H1 (cell line): Measurements from ENCODE around the gene HOXD11. TPM values are rescaled to one million over a fixed set of nuclear protein-coding genes. Genes with fewer than 3 reads are reported as not detected.

ENCODE experiments used
- CTCF ChIA-PET: fragments of 300-600 bp; sonication (Branson Sonifier 250); formaldehyde crosslinking; loops from one replicate; lab custom pipeline; 2021; ENCODE audit not compliant: partially characterized antibody; lab: Charles Lee
- POLR2A ChIA-PET: fragments of 300-600 bp; sonication (Branson Sonifier 250); formaldehyde crosslinking; loops from one replicate; lab custom pipeline; 2021; ENCODE audit warnings: inconsistent platforms; ENCODE audit not compliant: partially characterized antibody; lab: Charles Lee
- DNase-seq, 2 experiments: peaks; one replicate each; pipeline versions ENCODE4 v3.0.0 to v3.0.0-alpha.2; 2010 to 2022; ENCODE audit warnings: low spot score in 2 of 2, low read depth in 1 of 2, mixed read lengths in 1 of 2
- FAIRE-seq: peaks from 2 replicates; lab custom pipeline; 2011; peaks lifted over from hg19 to GRCh38; lab: Jason Lieb, UNC
- H2AFZ ChIP-seq: 2 replicates; pipeline ENCODE4 v1.8.1; 2012; ENCODE audit warnings: low read length, inconsistent platforms
- H2AK5ac ChIP-seq: 2 replicates; pipeline ENCODE4 v1.6.1; 2013; ENCODE audit warnings: low read depth, low read length
- H2BK120ac ChIP-seq: replicated peaks from 2 replicates; pipeline ENCODE3; 2013; ENCODE audit warnings: low read depth, low read length, inconsistent platforms
- H2BK12ac ChIP-seq: 2 replicates; pipeline ENCODE4 v1.6.1; 2013; ENCODE audit warnings: low read depth, low read length
- H2BK15ac ChIP-seq: 2 replicates; pipeline ENCODE4 v1.6.1; 2013; ENCODE audit warnings: low read length
- H2BK20ac ChIP-seq: 2 replicates; pipeline ENCODE4 v1.6.1; 2013; ENCODE audit warnings: low read length
- H2BK5ac ChIP-seq: 2 replicates; pipeline ENCODE4 v1.6.1; 2013; ENCODE audit warnings: low read depth, low read length
- H3K14ac ChIP-seq: 2 replicates; pipeline ENCODE4 v1.6.1; 2013; ENCODE audit warnings: inconsistent platforms; ENCODE audit not compliant: insufficient read length
- H3K18ac ChIP-seq: 2 replicates; pipeline ENCODE4 v1.6.1; 2013; ENCODE audit warnings: low read length; ENCODE audit errors: extremely low read depth
- H3K23ac ChIP-seq: 2 replicates; pipeline ENCODE4 v1.6.1; 2013; ENCODE audit warnings: inconsistent platforms; ENCODE audit not compliant: insufficient read length
- H3K23me2 ChIP-seq: 2 replicates; pipeline ENCODE4 v1.6.1; 2013; ENCODE audit warnings: low read depth, low read length
- H3K27ac ChIP-seq: 2 replicates; pipeline ENCODE4 v1.6.1; 2011; ENCODE audit warnings: low read depth, low read length, inconsistent platforms
- H3K27me3 ChIP-seq, 4 experiments: replicated peaks in 1 of 4; 1 replicate in 1 of 4; 2 replicates in 3 of 4; pipeline versions ENCODE4 v1.6.1 to v1.8.1; 2011 to 2013; ENCODE audit warnings: low read length in 3 of 4, mild to moderate bottlenecking in 3 of 4, inconsistent platforms in 2 of 4, mixed read lengths in 2 of 4, moderate library complexity in 1 of 4; ENCODE audit not compliant: control insufficient read depth in 3 of 4, insufficient read depth in 3 of 4; ENCODE audit errors: extremely low read depth in 1 of 4
- H3K36me3 ChIP-seq, 4 experiments: 2 replicates each; pipeline versions ENCODE4 v1.6.1 to v1.8.1; 2011 to 2013; ENCODE audit warnings: mild to moderate bottlenecking in 4 of 4, low read length in 3 of 4, moderate library complexity in 2 of 4, control low read depth in 1 of 4, inconsistent platforms in 1 of 4; ENCODE audit not compliant: insufficient read depth in 4 of 4, control insufficient read depth in 2 of 4
- H3K4ac ChIP-seq: replicated peaks from 2 replicates; pipeline ENCODE3; 2013; ENCODE audit warnings: low read length, low read depth, mixed read lengths, inconsistent platforms; ENCODE audit not compliant: insufficient read length
- H3K4me1 ChIP-seq, 4 experiments: replicated peaks in 1 of 4; 1 replicate in 1 of 4; 2 replicates in 3 of 4; pipeline versions ENCODE4 v1.6.1 to v1.8.1; 2011 to 2013; ENCODE audit warnings: low read length in 3 of 4, inconsistent platforms in 2 of 4, mixed read lengths in 1 of 4; ENCODE audit not compliant: insufficient read depth in 4 of 4, control insufficient read depth in 3 of 4
- H3K4me2 ChIP-seq, 2 experiments: 2 replicates each; pipeline versions ENCODE4 v1.6.1 to v1.8.1; 2011 to 2013; ENCODE audit warnings: low read depth in 2 of 2, low read length in 2 of 2, control low read depth in 1 of 2, inconsistent platforms in 1 of 2, mild to moderate bottlenecking in 1 of 2; ENCODE audit not compliant: insufficient read depth in 1 of 2
- H3K4me3 ChIP-seq, 4 experiments: fragments of 200-600, 300-600 bp in 1 of 4; sonication (generic), shearing (Covaris generic), sonication (Bioruptor Twin) in 1 of 4; 2 replicates each; pipeline versions ENCODE4 v1.5.1 to v1.8.1; 2011 to 2016; ENCODE audit warnings: low read length in 4 of 4, low read depth in 3 of 4, control low read depth in 2 of 4, inconsistent platforms in 2 of 4, mild to moderate bottlenecking in 2 of 4, mixed read lengths in 1 of 4, moderate library complexity in 1 of 4; ENCODE audit not compliant: insufficient read depth in 2 of 4; ENCODE audit errors: extremely low read depth in 1 of 4
- H3K56ac ChIP-seq: replicated peaks from 2 replicates; pipeline ENCODE3; 2013; ENCODE audit warnings: low read depth, mild to moderate bottlenecking, mixed read lengths, low read length, inconsistent platforms; ENCODE audit not compliant: insufficient read length
- H3K79me1 ChIP-seq: 2 replicates; pipeline ENCODE4 v1.6.1; 2013; ENCODE audit warnings: low read depth, low read length, control low read depth
- H3K79me2 ChIP-seq, 2 experiments: 2 replicates each; pipeline versions ENCODE4 v1.6.1 to v1.8.1; 2012 to 2013; ENCODE audit warnings: low read length in 2 of 2, mild to moderate bottlenecking in 2 of 2, inconsistent platforms in 1 of 2; ENCODE audit not compliant: insufficient read depth in 2 of 2, control insufficient read depth in 1 of 2
- H3K9ac ChIP-seq, 4 experiments: replicated peaks in 1 of 4; 1 replicate in 1 of 4; 2 replicates in 3 of 4; pipeline versions ENCODE4 v1.6.1 to v1.8.1; 2011 to 2013; ENCODE audit warnings: low read depth in 3 of 4, low read length in 3 of 4, control low read depth in 2 of 4, mild to moderate bottlenecking in 2 of 4, moderate library complexity in 2 of 4, inconsistent platforms in 1 of 4; ENCODE audit errors: extremely low read depth in 1 of 4
- H3K9me3 ChIP-seq, 2 experiments: 2 replicates each; pipeline versions ENCODE4 v1.6.1 to v1.8.1; 2012 to 2013; ENCODE audit warnings: mild to moderate bottlenecking in 2 of 2, moderate library complexity in 2 of 2, control low read depth in 1 of 2, inconsistent platforms in 1 of 2, low read depth in 1 of 2, low read length in 1 of 2, mixed read lengths in 1 of 2; ENCODE audit not compliant: insufficient read depth in 2 of 2
- H4K20me1 ChIP-seq, 2 experiments: replicated peaks in 1 of 2; 2 replicates each; pipeline versions ENCODE3 to v1.8.1; 2011 to 2013; ENCODE audit warnings: inconsistent platforms in 2 of 2, low read length in 2 of 2, mild to moderate bottlenecking in 1 of 2; ENCODE audit not compliant: insufficient read depth in 2 of 2, control insufficient read depth in 1 of 2
- H4K5ac ChIP-seq: 2 replicates; pipeline ENCODE4 v1.6.1; 2013; ENCODE audit warnings: low read length, low read depth, mixed read lengths, inconsistent platforms; ENCODE audit not compliant: insufficient read length
- H4K8ac ChIP-seq: 2 replicates; pipeline ENCODE4 v1.8.0; 2013; ENCODE audit warnings: mild to moderate bottlenecking, moderate library complexity, low read length, inconsistent platforms; ENCODE audit not compliant: insufficient read depth; ENCODE audit errors: extremely low read depth
- H4K91ac ChIP-seq: replicated peaks from 2 replicates; pipeline ENCODE3; 2013; ENCODE audit warnings: low read length, mixed read lengths, inconsistent platforms; ENCODE audit not compliant: insufficient read length
- CBX8 ChIP-seq: fragments of 300-800, 300-1000 bp; sonication (generic); IDR thresholded peaks from 2 replicates; pipeline ENCODE4 v1.7.1; 2016; ENCODE audit warnings: low read depth, low read length, borderline replicate concordance
- RNF2 ChIP-seq: fragments of 200-900, 300-1000 bp; sonication (generic); IDR thresholded peaks from 2 replicates; pipeline ENCODE4 v1.7.1; 2016; ENCODE audit warnings: borderline replicate concordance, low read depth, mild to moderate bottlenecking, antibody characterized with exemption, low read length; ENCODE audit not compliant: poor library complexity, severe bottlenecking; ENCODE audit errors: missing control alignments
- TEAD4 ChIP-seq: IDR thresholded peaks from 2 replicates; pipeline ENCODE4 v1.6.1; 2012; ENCODE audit warnings: low read depth, low read length, inconsistent platforms, mixed read lengths
- WGBS, 2 experiments: shearing (Covaris generic) in 1 of 2; methylation state at CpG; one replicate each; pipeline versions ENCODE4 v1.1.6 to v1.1.7; 2013 to 2015; ENCODE audit warnings: low lambda C conversion rate in 2 of 2, mixed read lengths in 2 of 2, inconsistent platforms in 1 of 2, low coverage in 1 of 2, missing lambda C conversion rate in 1 of 2; ENCODE audit not compliant: insufficient replicate concordance in 2 of 2, insufficient coverage in 1 of 2, insufficient read length in 1 of 2; ENCODE audit errors: extremely low coverage in 1 of 2, missing lambda C conversion rate in 1 of 2; 5-methylcytosine and 5-hydroxymethylcytosine counted together
- polyA plus RNA-seq, 7 experiments: library from polyadenylated mRNA; depleted of rRNA in 3 of 7; stranded (reverse) in 5 of 7; unstranded in 2 of 7; fragments of >200 nt in 5 of 7; fragments of 200-250 nt in 2 of 7; gene quantifications; 1 replicate in 5 of 7; 2 replicates in 1 of 7; 4 replicates in 1 of 7; pipeline versions ENCODE4 v1.2.1 to v1.2.3, GENCODE V29; 2011 to 2013; ENCODE audit warnings: missing spikeins in 2 of 7, mixed read lengths in 2 of 7
- total RNA-seq: library from RNA; stranded (reverse); fragmentation: NEBNext Ultra II Directional; extraction: Animal tissue kit (Norgen Biotek cat#: 25700); gene quantifications from 2 replicates; pipeline ENCODE4 v1.2.1, GENCODE V29; 2021

The HOXD11 gene
- total and polyA plus RNA-seq, 2 of the 8 experiments (the other 6 are each of a cell fraction or from before 2014, with no cell fraction given), result not detected

- Histone ChIP-seq H3K14ac (no peak overlapping the region), H2BK120ac (no peak overlapping the region), H2AK5ac (no peak overlapping the region), H4K20me1 (peaks cover 23 to 32% of the 10 kb centered on the region in 2 experiments), H3K23me2 (peaks cover 6% of the 10 kb centered on the region), H2BK20ac (no peak overlapping the region), H3K18ac (no peak overlapping the region), H3K79me1 (no peaks in the 10 kb centered on the region), H2BK12ac (no peak overlapping the region), H3K4me1 (peaks cover 0 to 30% (median 17%) of the 10 kb centered on the region in 4 experiments; a peak in 6 of 7 replicates), H3K56ac (no peak overlapping the region), H4K8ac (no peak overlapping the region), H3K79me2 (no peaks in the 10 kb centered on the region), H3K23ac (no peak overlapping the region), H3K4me3 (no peak overlapping the region), H3K27ac (no peak overlapping the region), H2BK15ac (no peak overlapping the region; the same call in 1 of the 2 replicates), H2AFZ (no peak overlapping the region), H3K9ac (no peak overlapping the region), H4K91ac (no peak overlapping the region), H3K27me3 (peaks cover 79 to 98% (median 91%) of the 10 kb centered on the region in 4 experiments), H3K4ac (no peak overlapping the region), H3K9me3 (no peaks in the 10 kb centered on the region; a peak in 1 of 4 replicates), H3K36me3 (peaks cover 0 to 5% (median 0%) of the 10 kb centered on the region in 4 experiments; a peak in 1 of 8 replicates), H3K4me2 (no peak overlapping the region), H4K5ac (no peak overlapping the region), H2BK5ac (no peak overlapping the region)
- TF ChIP-seq CBX8 (peak; percentile 66; the same call in 1 of the 2 replicates), TEAD4 (no peak), RNF2 (peak; percentile 86)
- WGBS, 2 experiments, result 29% methylated on average over 5 of the region's 5 CpGs; no CpG with 5 or more reads in 1 of the 2 experiments
- POLR2A ChIA-PET, result interaction anchor here (2.0 kb wide), 1 partner anchor 10 kb away, joined by 8 read pairs; no protein-coding TSS in a partner anchor
- DNase-seq, result peak in 1 of 2 experiments; percentile 13
- CTCF ChIA-PET, result interaction anchor here (1.0 to 6.5 kb wide), 8 partner anchors 9 to 728 kb away, joined by 3 to 130 read pairs (median 6); partner anchors contain the start of genes EVX2, HOXD11 and HOXD9
- FAIRE-seq, result no peak
These were observed 11.7 kb upstream of the HOXD11 start for GRCh38 chr2:176095421-176095820.
